Measurements from ENCODE around the gene LCORL.
"Not testable (repeated sequence)": the region's sequence is repeated elsewhere in the genome, so short reads cannot be mapped to it uniquely, and the experiment has no call there.

LCORL gene

DNA sequence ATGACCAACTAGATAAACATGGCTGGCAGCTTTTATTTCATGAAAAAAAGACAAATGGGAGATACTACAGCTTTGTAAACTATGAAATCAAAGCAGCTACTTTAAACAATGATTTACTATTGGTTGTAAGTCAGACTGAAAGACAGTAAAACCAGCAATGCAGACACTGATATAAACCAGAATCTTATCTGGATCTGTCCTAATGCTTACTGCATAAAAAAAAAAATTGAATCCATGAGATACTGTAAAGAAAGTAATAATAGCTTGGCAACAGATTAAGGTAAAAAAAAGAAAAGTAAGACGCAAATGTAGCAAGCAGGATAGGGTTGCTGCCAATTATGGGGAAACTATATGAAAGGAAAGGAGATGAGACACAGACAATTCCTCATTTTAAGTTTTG lies 7.3 kb downstream of the LCORL start:
- DNase-seq = no peak

DNA sequence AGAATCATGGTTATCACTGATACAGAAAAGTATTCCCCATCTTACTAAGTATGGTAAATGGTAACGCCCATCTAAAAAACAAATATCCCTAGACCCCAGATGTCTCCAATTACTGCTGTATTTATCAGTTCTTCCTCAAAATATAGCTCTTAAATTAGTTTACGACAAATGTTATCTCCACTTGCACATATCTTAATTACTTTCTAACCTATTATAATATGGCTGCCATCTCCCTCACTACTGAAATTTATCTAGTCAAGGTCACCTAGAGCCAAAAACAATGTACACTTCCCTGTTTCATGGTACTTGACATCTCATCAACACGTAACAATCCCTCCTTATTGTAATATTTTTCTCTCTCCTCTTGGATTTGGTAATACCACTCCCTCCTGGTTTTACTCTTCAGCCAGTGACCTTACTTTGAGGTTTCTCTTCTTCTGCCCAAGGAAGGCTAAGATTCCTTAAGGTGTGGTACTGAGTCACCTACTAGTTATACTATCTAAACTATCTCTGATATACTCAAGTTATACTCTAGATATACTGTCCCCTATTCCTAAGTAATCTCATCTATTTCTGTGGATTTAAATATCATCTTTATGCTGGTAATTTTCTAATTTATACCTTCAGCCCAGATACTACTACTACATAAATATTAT lies 8.6 kb downstream of the LCORL start:
- DNase-seq = no peak

DNA sequence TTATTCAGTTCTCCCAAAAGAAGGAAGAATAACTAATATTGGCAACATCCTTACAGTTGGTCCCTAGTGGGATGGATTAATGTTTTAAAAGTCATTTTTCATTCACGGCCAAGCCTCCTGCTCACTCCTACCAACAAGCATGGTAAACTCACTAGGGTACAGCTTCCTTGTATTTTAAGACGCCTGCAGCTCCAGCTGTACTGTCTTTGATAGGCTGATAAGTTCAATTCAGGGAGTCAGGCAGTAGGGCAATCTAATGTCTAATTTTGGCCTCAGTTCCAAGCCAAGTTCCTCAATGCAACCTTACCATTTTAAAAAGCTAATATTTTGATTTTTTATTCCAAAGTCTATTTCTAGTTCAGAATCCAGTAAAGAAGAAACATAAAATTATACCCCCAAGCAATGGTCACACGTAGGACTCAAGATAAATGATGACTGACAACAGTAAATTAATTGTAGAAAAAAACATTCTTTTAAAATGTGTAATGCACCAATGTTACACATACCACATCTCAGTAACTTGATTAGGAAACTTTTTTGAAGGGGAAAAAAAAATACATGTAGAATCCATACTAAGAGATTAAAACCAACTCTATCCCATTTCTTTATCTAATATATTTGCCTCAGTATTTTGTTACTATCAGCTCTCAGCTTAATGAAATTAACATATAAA lies 9.3 kb downstream of the LCORL start:
- DNase-seq = no peak

DNA sequence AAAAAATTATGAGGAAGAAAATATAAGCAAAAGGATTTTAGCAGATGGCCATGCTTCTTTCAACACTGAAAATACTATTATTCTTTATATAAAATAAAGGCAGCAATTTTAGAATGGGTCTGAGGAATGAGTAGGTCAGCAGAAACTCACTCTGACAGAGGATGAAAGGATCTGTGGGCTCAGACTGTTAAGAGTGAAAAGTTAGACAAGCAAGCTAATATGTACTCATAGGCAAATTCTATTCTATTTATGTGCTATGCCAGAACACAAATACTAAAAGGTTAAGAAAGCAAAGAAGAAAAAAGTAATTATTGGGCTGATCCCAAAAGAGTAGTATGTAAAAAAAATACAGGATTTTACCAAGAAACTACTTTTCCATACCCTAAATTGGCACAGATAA lies 13.9 kb downstream of the LCORL start:
- no peak for DNase-seq

DNA sequence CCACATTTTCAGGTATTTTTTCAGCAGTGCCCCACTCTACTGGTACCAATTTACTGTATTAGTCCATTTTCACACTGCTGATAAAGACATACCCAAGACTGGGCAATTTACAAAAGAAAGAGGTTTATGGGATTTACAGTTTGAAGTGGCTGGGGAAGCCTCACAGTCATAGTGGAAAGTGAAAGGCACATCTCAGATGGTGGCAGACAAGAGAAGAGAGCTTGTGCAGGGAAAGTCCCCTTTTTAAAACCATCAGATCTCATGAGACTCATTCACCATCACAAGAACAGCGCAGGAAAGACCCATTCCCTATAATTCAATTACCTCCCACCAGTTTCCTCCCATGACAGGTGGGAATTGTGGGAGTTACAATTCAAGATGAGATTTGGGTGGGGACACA lies 15.1 kb downstream of the LCORL start:
- DNase-seq = not testable (repeated sequence)

- no peak for DNase-seq
Observed at GRCh38 chr4:17997129-17997528, 24.4 kb downstream of the LCORL start.

- no peak for DNase-seq
Observed at GRCh38 chr4:17995165-17995564, 26.4 kb downstream of the LCORL start.

DNA sequence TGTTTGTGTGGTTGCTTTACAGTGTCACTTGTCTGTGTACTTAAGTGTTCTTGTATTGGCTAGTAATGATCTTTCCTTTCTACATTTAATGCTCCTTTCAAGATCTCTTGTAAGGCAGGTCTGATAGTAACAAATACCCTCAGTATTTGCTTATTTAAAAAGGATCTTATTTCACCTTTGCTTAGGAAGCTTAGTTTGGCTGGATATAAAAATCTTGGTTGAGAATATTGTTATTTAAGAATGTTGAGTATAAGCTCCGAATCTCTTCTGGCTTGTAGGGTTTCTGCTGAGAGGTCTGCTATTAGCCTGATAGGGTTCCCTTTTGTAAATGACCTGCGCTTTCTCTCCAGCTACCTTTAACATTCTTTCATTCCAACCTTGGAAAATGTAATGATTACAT lies 35.7 kb downstream of the LCORL start:
- no peak for DNase-seq

GRCh38 chr4:17981063-17981462 lies 40.5 kb downstream of the LCORL start:
- peak; percentile 2 for DNase-seq

DNA sequence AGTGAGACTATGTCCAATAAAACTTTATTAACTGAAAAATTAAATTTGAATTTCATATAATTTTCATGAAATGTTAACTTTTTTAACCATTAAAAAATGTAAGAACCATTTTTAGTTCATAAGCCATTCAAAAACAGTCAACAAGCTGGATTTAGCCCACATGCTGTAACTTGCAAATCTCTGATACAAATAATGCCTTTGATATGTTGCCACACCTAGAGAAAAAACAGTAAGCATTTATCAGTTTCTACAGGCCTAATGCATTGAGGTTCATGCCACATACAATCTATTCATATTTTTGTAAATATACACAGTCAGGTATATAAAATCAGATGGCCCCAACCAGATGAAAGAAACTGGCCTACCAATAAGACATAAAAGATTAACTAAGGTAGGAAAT lies 52.8 kb downstream of the LCORL start:
- DNase-seq = no peak

DNA sequence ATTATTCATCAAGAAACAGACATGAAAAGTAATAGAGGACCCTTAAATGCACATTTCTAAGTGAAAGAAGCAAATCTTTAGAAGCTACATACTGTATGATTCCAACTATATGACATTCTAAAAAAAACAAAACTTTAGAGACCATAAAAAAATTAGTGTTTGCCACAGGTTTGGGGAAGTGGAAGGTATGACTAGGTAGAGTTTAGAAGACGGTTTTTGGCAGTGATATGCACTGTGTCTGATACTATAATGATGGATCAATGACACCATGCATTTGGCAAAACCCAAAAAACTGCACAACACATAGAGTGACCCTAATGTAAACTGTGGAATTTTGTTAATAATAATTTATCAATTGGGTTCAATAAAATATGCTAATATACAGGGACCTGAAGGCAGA lies 54.5 kb downstream of the LCORL start:
- DNase-seq = no peak

- DNase-seq = no peak
Observed at GRCh38 chr4:17966312-17966711, 55.2 kb downstream of the LCORL start.

DNA sequence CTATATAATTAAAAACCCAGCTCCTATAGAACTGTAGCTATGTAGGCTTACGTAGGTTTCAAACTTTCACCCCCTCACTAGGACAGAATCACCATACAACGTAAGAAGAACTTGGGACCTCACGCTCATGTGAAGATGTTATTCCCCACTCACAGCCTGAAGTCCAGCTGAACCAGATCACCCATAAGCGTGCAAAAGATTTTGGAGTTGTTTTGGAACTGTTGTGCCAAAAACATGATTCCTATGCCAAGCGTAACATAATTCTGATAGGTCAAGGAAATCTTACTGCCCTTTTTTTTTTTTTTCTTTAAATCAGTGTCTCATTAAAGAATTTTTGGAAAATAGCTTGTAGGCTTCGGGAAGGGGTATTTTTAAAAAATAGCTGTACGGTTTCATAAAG lies 57.0 kb downstream of the LCORL start:
- no peak for DNase-seq

- peak; percentile 23 for DNase-seq
Observed at GRCh38 chr4:17962171-17962570, 59.4 kb downstream of the LCORL start.

- DNase-seq = no peak
Observed at GRCh38 chr4:17961249-17961648, 60.3 kb downstream of the LCORL start.

DNA sequence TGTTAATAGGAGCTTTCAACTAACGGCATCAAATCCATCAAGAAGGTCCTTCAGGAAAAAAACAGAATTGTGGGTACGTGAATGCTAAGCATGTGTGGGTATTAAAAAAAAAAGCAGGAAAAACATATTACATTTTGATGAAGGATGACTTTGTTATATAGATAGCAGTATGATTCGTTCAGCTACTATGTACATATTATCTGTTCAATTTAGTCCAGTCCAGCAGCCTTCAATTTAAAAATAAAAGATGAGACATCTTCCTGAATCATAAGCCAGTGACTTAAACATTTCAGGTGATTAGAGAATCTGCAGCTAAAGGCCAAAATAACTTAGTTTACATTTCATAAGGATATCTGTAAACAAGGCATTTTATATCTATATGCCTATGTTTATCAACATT lies 63.4 kb downstream of the LCORL start:
- DNase-seq = peak; percentile 41

GRCh38 chr4:17957688-17958087 lies 63.9 kb downstream of the LCORL start:
- peak; percentile 39 for DNase-seq

DNA sequence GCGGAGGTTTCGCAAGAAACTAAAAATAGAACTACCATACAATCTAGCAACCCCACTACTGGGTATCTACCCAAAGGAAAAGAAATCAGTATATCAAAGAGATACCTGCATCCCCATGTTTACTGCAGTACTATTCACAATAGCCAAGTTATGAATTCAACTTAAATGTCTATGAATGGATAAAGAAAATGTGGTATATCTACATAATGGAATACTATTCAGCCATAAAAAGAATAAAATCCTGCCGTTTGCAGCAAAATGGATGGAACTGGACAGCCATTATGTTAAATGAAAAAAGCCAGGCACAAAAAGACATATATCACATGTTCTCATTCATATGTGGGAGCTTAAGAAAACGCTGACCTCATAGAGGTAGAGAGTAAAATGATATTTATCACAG lies 65.3 kb downstream of the LCORL start:
- no peak for DNase-seq

- DNase-seq = no peak
Observed at GRCh38 chr4:17945303-17945702, 76.3 kb downstream of the LCORL start.

- peak; percentile 9 for DNase-seq
Observed at GRCh38 chr4:17941731-17942130, 79.8 kb downstream of the LCORL start.

GRCh38 chr4:17939054-17939453 lies 82.5 kb downstream of the LCORL start:
- DNase-seq = peak; percentile 17

DNA sequence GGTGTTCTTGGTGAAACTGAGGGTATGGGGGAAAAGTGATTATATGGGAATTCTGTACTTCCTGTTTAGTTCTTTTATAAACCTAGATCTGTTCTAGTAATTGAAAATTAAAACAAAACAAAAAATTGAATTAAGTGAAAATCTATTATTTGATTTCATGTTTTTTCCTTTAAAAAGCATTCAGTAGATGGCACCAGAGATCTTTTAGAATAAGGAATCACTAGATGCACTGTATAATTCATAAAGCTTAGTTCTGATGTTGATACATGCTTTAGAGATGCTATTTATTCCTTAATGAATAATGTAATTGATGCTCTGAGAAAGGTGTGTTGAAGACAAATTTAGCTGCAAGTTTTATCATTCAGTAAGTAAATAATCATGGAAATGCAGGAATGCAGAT lies 87.3 kb downstream of the LCORL start:
- DNase-seq = no peak

GRCh38 chr4:17933126-17933525 lies 88.4 kb downstream of the LCORL start:
- no peak for DNase-seq

DNA sequence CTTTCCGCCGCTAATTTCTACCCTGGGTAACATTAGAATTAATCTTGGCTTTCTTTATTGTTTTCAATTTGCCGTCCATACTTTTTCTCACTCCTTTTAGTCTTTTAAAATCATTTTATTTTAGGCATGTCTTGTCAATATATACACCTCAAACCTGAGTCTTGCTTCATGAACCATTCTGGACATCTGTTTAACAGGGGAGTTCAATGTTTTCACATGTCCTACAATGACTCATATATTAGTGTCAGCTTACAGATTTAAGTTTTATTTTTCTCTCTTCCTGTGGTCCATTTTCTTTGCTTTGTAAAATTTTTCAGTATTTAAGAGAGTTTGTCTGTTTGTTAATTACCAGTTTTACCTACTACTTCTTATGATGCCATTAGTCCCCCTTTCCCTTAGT lies 89.5 kb downstream of the LCORL start:
- no peak for DNase-seq

GRCh38 chr4:17930256-17930655 lies 91.3 kb downstream of the LCORL start:
- no peak for DNase-seq

Data from EL (cell line).